Measurements from ENCODE around the gene BFAR.

DNA sequence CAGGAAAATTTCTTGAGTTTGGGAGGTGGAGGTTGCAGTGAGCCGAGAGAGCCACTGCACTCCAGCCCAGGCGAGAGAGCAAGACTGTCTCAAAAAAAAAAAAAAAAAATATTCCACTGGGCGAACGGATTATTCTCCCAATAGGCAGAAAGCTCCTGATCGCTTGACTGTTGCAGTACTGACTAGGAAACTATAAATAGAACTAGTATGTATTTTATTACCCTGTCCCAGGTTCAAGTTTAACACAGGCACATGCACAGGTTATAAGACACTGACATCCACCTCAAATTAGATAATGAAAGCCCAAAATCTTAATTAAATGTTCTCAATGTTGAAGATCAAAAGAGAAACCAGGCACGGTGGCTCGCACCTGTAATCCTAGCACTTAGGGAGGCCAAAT, 14.2 kb upstream of the BFAR start:
- TF ChIP-seq, protein P1, sequence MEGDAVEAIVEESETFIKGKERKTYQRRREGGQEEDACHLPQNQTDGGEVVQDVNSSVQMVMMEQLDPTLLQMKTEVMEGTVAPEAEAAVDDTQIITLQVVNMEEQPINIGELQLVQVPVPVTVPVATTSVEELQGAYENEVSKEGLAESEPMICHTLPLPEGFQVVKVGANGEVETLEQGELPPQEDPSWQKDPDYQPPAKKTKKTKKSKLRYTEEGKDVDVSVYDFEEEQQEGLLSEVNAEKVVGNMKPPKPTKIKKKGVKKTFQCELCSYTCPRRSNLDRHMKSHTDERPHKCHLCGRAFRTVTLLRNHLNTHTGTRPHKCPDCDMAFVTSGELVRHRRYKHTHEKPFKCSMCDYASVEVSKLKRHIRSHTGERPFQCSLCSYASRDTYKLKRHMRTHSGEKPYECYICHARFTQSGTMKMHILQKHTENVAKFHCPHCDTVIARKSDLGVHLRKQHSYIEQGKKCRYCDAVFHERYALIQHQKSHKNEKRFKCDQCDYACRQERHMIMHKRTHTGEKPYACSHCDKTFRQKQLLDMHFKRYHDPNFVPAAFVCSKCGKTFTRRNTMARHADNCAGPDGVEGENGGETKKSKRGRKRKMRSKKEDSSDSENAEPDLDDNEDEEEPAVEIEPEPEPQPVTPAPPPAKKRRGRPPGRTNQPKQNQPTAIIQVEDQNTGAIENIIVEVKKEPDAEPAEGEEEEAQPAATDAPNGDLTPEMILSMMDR (IDR thresholded peaks at IDR 0.05), result no peak
- no peak for TF ChIP-seq POLR2A (IDR thresholded peaks at IDR 0.05)

All from right lobe of liver (tissue), 4 donors.